ENCODE results near the gene LRRC45.

LRRC45 gene

DNA sequence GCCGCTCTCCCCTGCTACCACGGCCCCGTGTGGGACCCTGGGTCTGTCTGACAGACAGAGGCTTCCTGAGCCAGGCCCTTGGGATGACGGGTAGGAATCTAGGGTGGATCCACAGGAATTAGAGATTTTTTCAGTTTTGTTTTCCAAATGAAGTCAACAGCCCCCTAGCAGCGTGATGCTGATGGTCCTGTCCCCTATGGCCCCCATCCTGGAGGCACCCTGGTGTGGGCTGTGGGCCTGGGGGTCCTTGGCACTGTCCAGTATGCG is 15.9 kb upstream of the LRRC45 start:
- DNase-seq (ENCODE audit: low spot score): no peak

DNA sequence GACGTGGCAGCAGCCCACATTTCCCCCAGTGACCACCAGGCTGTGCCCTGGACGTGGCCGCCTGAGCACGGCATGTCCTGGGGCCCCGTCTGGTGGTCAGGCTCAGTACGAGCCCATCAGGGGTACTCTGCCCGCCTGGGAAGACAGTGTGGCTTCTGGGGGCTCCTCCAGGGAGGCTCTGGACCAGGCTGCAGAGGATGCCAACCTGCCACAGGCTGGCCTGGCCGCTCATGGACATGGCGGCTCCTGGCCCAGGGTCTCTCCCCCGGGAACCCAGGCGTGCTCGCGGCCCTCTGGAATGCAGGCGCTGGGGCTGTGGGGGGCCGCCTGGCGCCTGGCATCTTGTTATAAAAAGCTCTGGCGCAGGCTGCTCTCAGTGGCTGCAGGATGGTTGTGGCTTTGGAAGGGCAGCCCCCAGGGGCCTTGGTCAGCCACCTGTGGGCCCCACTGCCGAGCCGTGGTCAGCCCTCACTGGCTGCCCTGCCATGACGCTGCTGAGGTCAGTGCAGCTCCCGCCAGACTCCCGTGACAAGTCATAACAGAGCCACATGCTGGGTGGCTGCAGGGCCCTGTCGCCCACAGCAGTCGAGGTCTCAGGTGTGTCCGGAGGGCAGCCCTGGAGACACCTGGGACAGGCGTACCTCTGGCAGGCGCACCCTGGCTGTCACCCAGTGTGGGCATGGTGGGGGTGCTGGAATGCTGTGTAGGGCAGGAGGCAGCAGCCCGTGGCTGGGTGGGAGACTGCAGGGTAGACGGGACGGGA is 15.4 kb upstream of the LRRC45 start:
- DNase-seq (ENCODE audit: low spot score): no peak

DNA sequence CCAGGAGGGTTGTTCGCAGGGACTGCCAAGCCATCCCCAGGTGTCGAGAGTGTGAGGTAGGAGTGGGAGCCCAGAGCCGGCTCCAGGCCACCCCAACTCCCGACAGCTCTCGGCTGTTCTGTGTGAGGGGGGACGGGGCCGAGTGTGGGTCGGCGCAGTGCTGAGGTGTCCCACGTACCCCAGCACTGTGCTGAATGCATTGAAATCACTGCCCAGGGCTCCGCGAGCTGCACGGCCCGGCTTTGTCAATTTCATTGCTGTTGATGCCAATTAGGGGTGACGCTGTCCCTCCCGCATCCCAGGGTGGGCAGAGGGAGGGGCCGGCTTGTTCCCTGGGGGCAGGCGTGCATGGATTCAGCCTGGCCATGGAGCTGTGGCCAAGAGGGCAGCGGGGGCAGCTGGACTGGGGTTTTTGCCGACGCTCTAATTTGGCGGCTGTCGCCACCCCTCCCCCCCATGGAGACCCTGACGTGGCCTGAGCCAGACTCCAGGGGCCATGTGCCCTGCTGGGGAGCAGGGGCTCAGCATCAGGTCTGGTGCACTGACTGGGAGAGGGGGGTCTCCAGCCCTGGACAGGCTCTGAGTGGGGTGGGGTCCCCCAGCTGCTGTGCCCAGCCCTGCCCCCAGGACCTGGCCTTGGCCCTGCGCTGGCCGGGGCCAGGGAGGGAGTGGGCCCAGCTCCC is 14.7 kb upstream of the LRRC45 start:
- DNase-seq (ENCODE audit: low spot score): no peak

DNA sequence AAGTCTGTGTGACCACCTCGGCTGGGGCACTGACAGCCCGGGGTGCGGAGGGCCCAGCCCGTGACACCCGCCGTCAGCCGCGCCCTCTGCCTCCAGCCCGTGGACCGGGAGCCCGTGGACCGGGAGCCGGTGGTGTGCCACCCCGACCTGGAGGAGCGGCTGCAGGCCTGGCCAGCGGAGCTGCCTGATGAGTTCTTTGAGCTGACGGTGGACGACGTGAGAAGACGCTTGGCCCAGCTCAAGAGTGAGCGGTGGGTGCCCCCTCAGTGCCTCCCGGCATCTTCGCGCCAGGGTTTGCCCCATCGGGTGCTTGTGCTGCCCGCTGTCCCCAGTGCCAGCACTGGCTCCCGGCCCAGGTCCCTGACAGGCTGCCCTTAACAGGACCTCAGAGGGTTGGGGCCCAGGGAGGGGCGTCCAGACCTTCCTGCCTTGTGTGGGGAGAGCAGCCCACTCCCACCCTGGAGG is 14.1 kb upstream of the LRRC45 start:
- DNase-seq (ENCODE audit: low spot score): no peak

DNA sequence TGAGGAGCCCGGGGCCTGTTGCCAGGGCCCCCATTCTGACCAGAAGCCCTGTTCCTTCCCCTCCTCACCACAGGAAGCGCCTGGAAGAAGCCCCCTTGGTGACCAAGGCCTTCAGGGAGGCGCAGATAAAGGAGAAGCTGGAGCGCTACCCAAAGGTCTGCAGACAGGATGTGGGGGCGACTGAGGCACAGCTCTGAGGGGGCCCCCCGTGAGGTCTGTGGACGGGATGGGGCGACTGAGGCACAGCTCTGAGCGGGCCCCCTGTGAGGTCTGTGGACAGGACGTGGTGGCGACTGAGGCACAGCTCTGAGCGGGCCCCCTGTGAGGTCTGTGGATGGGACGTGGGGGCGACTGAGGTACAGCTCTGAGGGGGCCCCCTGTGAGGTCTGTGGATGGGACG is 13.7 kb upstream of the LRRC45 start:
- DNase-seq (ENCODE audit: low spot score): no peak

DNA sequence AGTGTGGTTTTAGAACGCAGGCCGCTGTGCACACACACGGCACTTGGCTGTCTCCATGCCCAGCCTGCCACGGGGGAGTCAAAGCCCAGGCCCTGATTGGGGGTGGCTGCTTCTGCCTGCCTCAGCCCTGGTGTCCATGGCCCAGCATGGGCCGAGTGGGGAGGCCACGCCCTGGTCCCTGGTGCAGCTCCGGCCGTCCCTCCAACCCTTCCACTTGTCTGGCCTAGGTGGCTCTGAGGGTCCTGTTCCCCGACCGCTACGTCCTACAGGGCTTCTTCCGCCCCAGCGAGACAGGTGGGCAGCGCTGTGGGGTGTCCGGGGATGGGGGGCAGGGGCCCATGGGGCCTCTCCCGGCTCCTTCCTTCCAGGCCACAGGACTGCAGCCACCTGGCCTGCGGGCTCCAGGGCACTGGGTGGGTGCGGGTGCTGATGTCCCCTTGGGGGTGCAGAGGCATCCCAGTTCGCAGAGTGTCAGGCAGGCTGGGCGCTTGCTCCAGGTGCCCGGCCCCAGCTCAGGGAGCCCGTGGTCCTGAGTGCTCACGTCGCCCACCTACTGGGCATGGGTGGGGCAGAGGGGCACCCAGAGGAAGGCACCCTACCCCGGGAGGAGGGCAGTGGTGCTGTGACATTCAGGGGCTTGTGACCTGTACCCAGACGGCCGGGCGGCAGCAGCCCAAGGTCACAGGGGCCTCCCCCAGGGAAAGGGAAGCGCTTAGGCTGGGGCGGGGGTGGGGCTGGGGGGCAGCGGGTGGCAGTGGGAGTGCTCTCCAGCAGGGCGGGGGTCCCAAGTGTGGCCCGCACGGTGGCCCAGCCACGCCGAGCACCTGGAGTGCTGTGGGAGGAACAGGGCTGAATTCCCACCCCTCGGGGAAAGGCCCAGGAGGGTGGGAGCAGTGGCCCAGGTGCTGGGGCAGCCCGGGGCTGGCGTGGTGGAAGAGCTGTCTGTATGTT is 12.3 kb upstream of the LRRC45 start:
- DNase-seq (ENCODE audit: low spot score): no peak

DNA sequence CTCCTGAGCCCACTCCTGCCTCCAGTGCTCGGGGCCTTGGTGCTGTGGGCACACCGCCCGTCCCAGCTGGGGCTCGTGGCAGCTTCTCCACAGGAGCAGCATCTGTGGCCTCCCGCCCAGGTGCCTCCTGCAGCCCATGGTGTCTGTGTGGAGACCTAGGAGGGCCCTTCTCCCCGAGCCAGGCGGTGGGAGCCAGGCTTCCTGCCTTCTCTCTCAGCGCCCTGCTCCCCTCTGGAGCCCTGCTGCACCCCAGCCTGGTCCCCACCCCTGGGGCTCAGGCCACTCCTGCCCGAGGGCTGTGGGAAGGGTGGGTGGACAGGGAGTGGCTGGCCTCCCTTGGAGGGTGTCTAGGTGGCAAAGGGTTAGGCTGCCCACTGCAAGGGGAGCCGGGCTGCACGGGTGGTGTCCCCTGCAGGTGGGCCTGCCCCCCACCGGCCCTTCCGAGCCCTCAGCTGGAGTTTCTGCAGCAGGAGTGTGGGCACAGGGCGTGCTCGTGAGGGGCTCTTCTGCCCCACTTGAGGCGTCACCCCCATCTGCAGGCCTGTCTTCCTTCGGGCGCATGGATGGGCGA is 11.4 kb upstream of the LRRC45 start:
- no peak for DNase-seq (ENCODE audit: low spot score)

DNA sequence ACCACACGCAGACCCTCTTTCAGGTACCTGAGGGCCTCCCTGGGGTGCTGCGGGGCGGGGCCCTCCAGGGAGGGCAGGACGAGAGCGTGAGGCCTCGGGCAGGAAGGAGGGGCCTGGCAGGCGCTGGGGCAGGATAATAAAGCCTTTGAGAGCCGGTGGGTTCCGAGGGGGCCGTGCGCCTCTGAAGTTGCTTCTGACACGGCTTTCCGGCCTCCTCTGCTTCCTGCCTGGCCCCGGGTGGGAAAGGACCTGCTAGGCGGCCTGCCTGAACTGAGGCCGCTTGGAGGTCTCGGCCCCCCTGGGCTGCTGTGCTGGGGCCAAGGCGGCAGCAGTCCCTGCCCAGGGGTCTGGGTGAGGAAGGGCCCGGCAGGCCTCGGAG is 10.9 kb upstream of the LRRC45 start:
- no peak for DNase-seq (ENCODE audit: low spot score)

DNA sequence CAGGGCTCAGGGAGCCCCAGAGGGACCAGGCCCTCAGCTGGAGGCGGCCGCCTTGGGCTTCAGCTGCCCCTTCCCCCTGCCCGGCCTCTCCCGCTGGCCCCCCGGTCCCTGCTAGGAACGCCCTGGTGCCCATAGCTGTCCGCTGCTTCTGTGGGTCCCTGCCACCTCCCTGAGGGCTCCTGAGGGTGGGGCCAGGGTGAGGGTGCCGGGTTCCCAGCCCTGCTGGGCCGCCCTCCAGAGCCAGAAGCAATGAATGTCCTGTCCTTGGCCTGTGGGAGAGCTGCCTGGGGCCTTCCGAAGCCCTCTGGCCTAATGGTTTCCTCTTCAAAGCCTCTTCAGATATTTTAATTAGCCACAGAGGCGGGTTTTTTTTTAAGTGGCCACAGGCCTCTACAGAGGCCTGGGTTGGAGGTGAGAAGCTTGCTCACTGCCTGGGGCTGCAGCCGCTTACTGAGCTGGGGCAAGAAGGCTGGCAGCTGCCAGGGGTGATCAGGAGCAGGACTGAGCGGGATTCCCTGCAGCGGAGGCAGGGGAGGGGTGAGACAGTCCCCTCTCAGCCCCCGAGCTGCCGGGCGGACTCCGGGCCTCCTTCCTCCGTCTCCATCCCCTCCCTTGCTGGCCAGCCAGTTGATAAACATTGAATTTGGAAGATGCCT is 10.3 kb upstream of the LRRC45 start:
- no peak for DNase-seq (ENCODE audit: low spot score)

DNA sequence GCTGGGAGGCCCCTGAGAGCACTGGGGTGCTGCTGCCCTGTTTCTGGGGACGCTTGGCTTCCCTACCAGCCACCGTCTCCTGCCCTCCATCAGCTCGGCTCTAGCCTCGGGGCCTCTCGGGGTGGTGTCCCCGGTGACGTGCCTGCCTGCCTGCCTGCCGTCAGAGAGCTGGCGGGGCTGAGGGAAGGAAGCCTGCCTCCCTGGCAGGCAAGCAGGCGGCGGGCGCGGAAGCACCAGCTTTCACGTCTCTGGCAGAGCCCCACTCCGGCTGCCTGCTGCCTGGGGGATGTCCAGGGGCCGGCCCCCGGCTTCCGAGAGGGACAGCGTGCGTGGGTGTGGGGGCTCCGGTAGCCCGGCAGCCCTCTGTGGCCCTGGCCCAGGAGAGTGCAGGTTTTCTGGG is 9.8 kb upstream of the LRRC45 start:
- no peak for DNase-seq (ENCODE audit: low spot score)

DNA sequence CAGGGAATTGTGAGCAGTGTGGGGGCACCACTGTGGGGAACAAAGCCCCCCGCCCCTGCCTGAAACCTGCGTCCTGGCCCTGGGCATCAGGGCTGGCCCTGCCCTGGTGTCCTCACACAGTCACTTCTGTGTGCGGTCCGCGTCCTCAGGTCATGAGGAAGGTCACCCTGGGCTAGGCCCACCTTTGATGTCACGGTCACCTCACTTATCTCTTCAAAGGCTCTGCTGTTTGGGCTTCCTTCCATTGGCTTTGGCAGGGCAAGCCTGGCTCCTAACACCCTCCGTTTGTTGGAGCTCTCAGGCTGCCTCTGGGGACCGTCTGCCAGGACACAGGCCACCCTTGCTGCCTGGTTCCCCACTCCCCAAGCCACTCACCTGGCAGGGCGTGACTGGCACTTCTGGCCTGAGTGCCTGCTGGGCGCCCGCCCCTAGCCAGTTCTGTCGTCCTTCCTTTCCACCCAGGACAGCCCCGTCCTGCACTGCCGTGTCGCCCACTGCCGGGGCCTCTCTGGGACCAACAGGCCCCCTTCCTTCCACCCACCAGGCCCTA is 9.3 kb upstream of the LRRC45 start:
- no peak for DNase-seq (ENCODE audit: low spot score)

DNA sequence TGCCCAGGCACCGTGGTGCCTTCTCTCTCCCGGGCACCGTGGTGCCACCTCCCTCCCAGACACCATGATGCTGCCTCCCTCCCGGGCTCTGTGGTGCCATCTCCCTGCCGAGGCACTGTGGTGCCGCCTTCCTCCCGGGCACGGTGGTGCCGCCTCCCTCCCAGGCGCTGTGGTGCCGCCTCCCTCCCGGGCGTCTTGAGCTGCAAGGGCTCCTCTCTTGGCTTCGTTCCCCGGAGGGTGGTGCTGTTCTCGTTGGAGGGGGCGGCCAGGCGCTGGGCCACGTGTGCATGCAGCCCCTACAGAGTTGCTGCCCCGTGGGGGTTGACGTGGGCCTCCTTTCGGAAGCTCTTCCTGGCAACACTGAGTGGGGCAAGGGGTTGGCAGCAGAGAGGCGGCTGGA is 8.7 kb upstream of the LRRC45 start:
- no peak for DNase-seq (ENCODE audit: low spot score)

DNA sequence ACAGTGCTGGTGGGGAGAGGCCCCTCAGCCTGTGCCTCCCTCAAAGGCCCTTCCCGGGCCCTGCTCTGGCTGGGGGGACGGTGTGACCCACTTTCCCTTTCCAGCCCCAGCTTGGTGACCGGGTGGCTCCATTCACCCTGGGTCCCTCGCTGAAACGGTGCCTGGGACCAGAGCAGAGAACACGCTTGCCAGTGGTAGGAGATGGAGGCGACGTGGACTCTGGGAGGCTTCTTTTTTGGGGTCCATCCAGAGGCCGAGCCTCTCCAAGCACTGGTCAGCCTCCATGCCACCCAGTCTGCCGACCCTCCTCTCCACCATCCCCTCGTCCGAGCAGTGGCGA is 8.2 kb upstream of the LRRC45 start:
- DNase-seq (ENCODE audit: low spot score): no peak

DNA sequence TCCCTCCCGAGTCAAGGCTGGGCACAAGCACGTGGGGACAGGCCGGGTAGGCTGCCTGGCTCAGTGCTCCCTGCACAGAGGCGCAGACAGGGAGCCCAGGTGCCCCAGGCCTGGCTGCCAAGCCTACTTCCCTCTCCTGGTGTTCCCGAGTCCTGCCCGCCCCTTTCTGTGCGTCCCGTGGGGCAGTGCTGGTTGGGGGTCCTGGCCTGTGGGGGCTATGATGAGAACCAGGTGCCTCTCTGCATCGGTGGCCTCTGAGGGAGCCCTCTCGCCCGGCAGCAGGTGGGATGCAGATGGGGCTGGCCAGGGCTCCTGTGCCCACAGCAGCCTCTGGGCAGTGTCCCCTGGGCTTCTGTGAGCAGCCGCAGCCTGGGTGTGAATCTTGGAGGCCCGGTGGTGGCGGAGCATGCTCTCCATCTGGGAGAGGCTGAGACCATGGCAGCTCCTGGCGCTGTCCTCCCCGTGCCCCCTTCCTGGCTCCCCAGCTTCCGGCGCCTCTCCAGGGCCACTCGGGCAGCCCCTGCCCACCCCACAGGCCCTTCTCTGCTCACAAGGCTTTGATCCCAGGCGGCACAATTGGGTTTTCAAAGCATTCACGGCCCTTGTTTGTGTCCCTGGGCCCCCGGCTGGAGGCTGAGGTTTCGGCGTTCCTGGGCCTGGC is 7.7 kb upstream of the LRRC45 start:
- DNase-seq (ENCODE audit: low spot score): no peak

DNA sequence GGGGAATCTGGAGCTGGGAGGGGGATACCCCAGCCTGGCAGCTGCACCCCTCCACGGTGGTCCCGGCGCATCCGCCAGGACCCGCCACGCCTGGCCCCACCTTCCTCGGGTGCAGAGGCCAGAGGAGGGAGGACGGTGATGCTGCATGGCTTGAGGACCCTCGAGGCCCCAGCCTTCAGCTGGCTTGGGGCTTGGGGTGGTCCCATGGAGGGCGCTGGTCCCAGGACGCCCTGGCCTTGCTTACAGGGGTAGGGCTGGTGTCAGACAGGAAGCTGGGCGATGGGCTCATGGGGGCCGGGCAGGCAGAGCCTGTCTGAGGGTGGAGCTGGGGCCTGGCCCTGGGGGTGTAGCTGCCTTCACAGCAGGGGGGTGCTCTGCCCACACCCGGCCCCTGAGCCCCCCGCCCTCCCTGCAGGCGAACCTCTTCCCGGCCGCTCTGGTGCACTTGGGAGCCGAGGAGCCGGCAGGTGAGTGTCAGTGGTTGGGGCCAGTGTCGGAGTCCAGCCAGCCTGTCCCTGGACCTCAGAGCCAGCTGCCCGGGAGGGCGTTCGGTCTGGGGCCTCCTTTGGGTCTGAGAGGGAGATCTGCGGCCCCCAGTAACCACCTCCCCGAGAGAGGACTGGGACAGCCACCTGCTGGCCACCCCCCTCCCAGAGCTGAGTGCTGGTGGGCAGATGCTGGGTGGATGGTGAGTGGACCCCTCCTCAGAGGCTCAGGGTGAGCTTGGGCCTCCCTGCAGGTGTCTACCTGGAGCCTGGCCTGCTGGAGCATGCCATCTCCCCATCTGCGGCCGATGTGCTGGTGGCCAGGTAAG is 6.8 kb upstream of the LRRC45 start:
- no peak for DNase-seq (ENCODE audit: low spot score)

DNA sequence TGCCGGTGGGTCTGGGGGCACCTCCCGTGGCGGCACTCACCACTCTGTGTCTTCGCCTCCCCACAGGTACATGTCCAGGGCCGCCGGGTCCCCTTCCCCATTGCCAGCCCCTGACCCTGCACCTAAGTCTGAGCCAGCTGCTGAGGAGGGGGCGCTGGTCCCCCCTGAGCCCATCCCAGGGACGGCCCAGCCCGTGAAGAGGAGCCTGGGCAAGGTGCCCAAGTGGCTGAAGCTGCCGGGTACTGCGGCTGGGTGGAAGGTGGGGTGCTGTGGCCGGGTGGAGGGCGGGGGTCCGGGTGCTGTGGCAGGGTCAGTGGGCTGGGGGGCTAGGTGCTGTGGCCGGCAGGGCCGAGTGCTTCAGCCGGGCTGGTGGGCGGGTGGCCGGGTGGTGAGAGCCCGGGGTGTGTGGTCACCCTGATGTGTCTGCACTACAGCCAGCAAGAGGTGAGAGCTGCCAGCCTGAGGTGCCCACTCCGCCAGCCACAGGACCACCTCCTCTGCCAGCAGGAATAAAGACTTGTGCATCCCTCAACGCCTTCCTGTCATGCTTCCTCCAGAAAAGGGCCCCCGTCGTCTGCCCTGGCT is 6.1 kb upstream of the LRRC45 start:
- DNase-seq (ENCODE audit: low spot score): no peak

DNA sequence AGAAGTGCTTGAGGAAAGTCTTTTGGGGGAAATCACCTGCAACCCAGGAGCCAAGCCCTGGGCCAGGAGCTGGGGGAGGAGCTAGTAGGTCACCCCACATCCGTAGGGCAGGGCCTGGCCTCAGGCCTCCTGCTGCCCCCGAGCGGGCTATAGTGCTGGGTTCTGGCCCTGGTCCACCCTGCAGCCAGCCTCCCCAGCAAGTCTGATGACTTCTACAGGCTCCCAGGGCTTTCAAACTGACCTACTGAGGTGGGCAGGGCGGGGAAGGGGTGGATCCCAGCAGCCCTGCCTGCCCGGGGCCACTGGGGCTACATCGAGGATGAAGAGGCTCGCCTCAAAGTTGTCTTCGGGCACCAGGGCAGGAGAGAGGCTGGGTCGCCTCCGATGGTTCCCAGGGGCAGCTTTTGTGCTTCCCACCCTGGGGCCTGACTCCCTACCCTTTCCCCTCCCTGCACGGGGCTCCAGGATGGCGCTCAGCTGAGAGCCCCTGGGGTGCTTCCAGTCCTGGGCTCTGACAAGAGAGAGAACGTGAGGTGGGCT is 5.4 kb upstream of the LRRC45 start:
- DNase-seq (ENCODE audit: low spot score): no peak

DNA sequence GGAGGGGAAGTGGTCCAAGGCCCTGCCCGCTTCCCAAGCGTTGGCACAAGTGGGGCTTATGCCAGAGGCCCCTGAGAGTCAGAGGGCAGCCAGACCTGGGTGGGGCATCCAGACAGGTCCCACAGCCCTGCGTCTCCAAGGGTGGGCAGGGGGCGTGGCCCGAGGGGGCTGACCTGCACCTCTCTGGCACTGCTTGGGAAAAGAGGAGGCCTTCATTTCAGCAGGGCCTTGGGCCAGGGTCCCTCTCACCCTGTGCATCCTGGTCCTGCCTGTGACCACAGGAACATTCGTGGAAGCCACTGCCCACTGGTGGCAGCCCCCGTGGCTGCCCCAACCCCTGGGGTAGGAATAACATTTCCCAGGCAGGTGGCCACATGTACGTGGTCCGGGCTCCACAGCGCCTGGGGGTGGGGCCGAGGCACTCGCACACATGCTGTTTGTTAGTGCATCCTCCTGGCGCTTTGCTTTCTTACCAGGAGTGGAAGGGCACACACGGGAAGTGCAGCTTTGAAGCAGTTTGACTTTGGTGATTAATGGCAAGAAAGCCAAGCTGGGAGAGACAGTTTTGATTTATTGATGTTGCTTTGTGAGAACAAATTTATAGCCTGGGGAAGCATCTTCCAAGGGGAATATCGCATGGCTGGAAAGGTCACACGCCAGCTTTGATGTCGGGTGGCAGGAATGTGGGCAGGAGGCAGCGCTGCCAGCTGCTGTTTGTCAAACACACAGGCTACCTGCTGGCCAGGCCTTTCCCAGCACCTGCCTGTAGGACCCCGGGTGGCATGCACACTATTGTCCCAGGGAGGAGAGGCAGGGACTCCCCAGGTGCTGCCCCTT is 4.7 kb upstream of the LRRC45 start:
- DNase-seq (ENCODE audit: low spot score): no peak

Measured in D341Med (cell line).